Measurements from ENCODE around the gene C17orf58.

The C17orf58 gene

GRCh38 chr17:67959510-67959909, 36.8 kb downstream of the C17orf58 start:
- no peak for DNase-seq (ENCODE audit: low spot score)

GRCh38 chr17:67950945-67951344, 45.3 kb downstream of the C17orf58 start:
- no peak for DNase-seq (ENCODE audit: low spot score)

GRCh38 chr17:67947325-67947813, 48.9 kb downstream of the C17orf58 start:
- no peak for DNase-seq (ENCODE audit: low spot score)

GRCh38 chr17:67946513-67946912, 49.8 kb downstream of the C17orf58 start:
- DNase-seq (ENCODE audit: low spot score): no peak

GRCh38 chr17:67944035-67944434, 52.2 kb downstream of the C17orf58 start:
- DNase-seq (ENCODE audit: low spot score): no peak

- DNase-seq (ENCODE audit: low spot score): peak; percentile 50
These were observed 53.5 kb downstream of the C17orf58 start for GRCh38 chr17:67942810-67943209.
